Cortex of kidney (tissue), 1 donor: ENCODE results near the gene STYXL1.

Source experiments
- DNase-seq: peaks from one replicate; lab custom pipeline; 2025; lab: John Stamatoyannopoulos, UW

Gene STYXL1

GRCh38 chr7:75992083-75992755 lies 55.6 kb downstream of the STYXL1 start:
- no peak for DNase-seq

DNA sequence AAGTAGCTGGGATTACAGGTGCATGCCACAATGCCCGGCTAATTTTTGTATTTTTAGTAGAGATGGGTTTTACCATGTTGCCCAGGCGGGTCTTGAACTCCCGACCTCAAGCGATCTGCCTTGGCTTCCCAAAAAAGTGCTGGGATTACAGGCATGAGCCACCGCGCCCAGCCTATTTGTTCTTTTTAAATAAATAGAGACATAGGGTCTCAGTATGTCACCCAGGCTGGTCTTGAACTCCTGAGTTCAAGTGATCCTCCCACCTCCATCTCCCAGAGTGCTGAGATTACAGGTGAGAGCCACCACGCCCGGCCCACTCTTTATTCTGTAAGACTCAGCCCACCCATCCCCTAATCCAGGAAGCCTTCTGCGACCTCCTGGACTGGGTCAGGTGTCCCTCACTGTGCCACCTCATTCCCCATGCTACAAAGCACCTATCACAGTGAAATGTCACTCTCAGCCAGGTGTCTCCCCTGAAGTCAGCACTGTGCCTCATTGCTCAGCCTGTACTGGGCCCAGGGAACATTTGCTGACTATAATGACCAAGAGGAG lies 56.2 kb downstream of the STYXL1 start:
- DNase-seq = no peak

DNA sequence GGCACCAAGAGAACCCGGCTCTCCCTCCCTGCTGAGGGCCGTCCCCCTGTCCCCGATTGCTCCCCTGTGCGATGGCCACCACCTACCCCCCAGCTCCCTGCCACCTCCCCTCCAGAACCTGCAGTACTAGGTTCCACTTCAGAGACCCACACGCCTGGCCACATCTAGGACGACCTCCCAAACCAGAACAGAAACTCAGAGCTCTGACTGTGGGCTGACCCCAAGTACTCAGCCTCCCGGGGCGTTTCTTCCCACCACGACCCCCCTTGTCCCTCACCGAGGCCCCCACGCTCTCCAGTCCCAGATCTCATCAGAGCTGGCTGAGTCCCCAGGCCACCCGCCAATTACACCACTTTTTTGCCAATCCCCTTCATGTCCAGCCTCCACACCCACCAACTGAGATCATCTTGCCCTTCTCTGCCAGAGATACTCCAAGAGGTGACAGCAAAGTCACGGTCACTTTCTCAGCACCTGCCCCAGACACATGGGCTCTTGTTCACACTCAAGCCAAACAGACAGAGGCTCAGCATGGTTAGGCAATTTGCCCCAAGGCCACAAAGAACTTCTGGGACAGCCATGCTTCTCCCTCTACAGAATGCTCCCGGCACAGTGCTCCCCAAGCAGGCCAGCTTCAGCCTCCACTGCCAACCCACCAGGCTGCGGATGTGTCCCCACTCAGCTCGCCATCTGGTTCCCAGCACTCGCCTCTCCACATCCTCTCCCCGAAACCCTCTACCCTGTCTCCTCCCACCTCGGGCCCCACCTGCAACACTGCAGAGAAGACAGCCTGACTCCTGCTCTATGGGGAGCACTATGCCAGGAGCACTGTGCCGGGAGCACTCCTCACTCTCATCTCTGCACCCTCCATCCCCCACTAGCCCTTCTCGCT lies 58.1 kb downstream of the STYXL1 start:
- no peak for DNase-seq

- no peak for DNase-seq
Observed at GRCh38 chr7:75988568-75989499, 59.0 kb downstream of the STYXL1 start.

DNA sequence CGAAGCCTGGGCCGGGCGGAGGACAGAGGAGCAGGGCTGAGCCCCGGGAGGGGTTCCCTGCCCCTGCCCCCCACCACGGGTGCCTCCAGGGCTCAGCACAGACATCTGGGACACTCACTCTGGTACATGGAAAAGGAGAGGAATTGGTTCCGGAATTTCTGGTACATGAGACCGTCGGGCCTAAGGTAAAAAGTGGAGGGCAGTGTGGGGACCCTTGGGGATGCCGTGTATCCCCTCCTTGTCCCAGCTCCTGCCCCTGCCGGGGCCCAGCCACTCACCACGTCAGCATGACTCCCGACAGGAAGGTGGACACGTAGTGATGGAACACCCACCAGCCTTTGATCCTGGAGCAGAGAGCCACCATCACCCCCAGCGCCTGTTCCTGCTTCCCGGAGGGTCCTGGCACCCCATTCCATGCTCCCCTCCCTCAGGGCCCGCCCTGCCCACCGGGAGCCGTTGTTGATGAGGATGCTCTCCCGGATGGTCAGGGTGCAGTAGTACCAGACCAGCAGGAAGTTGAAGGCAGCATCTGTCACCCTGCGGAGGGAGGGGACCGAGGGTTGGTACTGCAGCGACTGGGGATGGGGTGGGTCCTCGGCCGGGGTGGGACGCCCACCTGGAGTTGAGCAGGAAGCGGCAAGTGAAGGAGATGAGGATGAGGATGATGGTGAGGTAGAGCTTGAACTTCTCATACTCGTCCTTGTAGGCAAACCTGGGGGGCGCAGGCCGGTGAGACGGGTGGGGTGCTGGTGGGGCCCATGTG lies 59.8 kb downstream of the STYXL1 start:
- no peak for DNase-seq

DNA sequence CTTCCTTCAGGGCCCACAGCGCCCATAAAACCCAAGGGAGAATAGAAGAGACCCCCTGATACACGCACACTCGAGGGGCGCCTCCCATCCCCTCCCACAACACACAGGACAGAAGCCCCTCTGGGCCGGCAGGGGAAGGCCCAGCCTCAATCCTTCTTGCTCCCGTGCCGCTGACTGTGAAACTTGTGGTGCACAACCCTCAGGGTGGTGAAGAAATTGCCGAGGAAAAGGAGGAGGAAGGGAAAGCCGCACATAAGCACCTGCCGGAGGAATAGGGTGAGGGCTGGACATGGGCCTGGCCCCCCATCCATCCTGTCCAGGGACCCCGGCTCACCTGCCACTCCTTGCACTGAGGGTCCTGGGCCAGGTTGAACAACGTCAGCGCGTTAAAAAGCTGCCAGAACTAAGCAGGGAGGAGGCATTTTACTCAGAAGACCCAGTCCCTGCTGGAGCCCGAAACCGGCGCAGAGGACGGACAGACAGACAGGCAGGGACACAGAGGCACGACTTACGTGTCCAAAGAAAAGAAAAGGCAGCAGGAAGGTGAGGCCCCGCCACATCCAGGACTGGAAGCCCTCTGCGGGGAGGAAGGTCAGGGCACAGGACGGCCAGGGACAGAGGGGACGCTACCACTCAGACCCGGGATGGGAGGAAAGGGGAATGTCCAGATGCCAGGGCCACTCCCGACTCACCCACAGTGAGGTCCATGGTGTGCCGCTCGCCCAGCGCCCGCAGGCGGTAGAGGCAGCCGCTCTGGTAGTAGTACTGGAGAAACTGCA lies 60.6 kb downstream of the STYXL1 start:
- DNase-seq = no peak

DNA sequence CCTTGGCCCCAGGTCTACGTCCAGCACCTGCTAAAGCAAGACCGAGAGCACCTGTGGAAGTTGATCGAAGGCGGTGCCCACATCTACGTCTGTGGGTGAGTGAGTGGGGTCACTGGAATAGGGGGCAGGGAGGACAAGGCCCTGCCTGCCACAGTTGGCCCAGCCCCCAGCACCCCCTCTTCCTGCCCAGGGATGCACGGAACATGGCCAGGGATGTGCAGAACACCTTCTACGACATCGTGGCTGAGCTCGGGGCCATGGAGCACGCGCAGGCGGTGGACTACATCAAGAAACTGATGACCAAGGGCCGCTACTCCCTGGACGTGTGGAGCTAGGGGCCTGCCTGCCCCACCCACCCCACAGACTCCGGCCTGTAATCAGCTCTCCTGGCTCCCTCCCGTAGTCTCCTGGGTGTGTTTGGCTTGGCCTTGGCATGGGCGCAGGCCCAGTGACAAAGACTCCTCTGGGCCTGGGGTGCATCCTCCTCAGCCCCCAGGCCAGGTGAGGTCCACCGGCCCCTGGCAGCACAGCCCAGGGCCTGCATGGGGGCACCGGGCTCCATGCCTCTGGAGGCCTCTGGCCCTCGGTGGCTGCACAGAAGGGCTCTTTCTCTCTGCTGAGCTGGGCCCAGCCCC lies 61.5 kb downstream of the STYXL1 start:
- DNase-seq = no peak

GRCh38 chr7:75985518-75986146 lies 62.2 kb downstream of the STYXL1 start:
- DNase-seq = no peak

- DNase-seq = no peak
Observed at GRCh38 chr7:75985009-75985517, 62.7 kb downstream of the STYXL1 start.

- DNase-seq = no peak
Observed at GRCh38 chr7:75984130-75985008, 63.4 kb downstream of the STYXL1 start.

GRCh38 chr7:75983471-75984129 lies 64.2 kb downstream of the STYXL1 start:
- DNase-seq = no peak

DNA sequence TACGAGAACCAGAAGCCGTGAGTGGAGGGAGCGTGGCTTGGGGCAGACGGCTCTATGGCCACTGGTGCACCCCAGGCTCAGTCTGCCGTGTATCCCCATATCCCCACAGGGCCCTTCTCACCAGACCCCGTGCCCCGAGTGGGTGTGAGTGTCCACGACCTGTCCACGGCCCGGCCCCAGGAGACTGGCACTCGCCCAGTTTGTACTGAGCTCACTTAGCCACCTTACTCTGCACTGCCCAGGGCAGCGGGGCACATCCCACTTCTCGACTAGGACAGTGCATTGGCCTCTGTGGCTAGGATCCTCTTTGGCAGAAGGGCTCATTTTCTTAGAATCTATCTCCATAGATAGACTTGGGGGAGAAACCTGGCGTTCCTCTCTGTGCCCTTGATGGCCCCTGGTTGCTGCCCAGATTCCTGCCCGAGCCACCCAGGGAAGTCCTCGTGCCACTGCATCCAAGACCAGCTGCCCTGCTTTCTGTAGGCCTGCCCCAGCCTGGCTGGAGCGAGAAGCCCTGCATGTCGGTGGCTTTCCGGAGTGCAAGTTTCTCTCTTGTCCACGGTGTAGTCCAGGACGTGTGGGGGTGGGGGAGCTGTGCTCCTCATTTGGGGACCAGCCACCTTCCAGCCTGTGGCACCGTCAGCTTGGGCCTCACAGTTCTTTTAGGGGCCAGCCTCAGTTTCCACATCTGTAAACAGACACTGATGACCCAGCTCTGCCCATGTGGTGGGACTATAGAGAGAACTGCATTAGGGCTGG lies 65.3 kb downstream of the STYXL1 start:
- no peak for DNase-seq

DNA sequence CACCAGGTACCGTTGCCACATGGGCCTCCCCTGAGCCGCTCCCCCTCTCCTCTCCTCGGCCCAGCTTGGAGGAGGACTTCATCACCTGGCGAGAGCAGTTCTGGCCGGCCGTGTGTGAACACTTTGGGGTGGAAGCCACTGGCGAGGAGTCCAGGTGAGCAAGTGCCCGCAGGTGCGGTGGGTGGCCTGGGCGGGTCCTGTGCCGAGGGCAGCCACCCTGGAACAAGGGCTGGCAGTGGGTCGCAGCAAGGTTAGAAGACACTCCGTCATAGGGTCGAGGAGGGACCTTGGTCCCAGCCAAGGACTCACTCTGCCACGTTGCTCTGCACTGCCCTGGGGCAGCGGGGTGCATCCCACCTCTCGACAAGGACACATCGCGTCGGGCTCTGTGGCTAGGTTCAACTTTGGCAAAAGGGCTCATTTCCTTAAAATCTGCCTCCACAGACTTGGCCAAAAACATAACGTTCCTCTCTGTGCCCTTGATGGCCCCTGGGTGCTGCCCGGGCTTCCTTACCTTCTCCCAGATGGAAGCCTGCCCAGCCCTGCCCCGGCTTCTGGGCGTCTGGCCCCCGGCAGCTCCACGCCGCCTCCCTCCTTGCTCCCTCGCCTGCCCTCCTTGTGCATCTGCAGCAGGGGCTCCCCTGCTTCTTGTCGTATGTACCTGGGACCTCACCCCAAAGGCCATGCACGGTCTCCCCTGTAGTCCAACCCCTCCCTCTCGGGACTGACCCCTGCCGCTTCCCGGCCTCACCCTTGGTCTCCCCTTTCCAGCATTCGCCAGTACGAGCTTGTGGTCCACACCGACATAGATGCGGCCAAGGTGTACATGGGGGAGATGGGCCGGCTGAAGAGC lies 66.1 kb downstream of the STYXL1 start:
- DNase-seq = no peak

DNA sequence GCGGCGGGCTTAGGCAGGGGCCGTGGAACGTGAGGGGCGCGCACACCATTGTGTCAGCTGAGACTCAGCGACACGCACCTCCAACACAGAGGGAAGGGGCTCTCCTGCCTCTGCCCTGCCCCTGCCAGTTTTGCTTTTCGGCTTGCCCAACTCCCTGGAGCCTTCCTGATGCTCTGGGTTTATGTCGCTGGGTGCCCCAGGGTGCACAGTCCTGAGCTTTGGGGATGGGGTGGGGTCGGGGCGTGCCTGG lies 66.7 kb downstream of the STYXL1 start:
- DNase-seq = no peak

DNA sequence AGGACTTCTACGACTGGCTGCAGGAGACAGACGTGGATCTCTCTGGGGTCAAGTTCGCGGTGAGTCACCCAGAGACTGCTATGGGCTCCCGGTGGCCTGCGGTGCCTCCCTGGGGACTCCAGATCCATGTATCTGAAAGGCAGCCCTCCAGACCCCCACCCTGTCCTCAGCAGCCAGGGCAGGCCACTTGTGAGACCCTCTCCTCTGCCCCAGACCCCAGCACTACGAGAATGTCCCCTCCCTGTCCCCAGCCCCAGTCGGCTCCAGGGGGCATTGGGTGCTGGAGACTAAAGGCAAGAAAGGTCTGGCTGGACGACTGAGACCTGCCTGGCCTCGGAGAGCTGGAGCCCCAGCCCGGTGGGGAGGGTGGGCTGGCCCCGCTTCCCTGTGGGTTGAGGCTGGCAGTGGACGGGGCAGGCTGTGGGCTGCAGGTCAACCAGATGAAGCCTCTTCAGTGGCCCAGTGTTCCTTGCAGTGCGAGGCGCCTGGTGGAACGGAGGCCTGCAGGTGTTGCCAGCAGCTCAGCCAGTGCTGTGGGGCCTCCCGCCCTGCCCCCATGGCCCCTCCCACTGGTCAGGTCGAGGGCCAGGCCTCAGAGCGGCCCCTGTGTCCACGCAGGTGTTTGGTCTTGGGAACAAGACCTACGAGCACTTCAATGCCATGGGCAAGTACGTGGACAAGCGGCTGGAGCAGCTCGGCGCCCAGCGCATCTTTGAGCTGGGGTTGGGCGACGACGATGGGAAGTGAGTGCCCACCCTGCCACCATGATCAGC lies 67.2 kb downstream of the STYXL1 start:
- no peak for DNase-seq
